GM12892 (cell line): ENCODE measurements around the gene RBM15B.

Experiments used
- POLR2A ChIP-seq: IDR thresholded peaks from 2 replicates; pipeline ENCODE4 v1.6.1; 2011; ENCODE audit warnings: low read depth, low read length, control low read depth
- POLR2AphosphoS5 ChIP-seq: IDR thresholded peaks from 2 replicates; pipeline ENCODE4 v1.6.1; 2011; ENCODE audit warnings: low read depth, low read length, control low read depth

GRCh38 chr3:51373658-51374421 is 17.2 kb upstream of the RBM15B start:
- TF ChIP-seq POLR2AphosphoS5 (no peak), POLR2A (no peak)
